Measurements from ENCODE around the gene KLHL26. TPM values are rescaled to one million over a fixed set of nuclear protein-coding genes. Genes with fewer than 3 reads are reported as not detected.

KLHL26 gene
- total and polyA plus RNA-seq, 2 of the 13 experiments (the other 11 are each of a cell fraction or from before 2014, with no cell fraction given), result 1.5 to 1.7 TPM

DNA sequence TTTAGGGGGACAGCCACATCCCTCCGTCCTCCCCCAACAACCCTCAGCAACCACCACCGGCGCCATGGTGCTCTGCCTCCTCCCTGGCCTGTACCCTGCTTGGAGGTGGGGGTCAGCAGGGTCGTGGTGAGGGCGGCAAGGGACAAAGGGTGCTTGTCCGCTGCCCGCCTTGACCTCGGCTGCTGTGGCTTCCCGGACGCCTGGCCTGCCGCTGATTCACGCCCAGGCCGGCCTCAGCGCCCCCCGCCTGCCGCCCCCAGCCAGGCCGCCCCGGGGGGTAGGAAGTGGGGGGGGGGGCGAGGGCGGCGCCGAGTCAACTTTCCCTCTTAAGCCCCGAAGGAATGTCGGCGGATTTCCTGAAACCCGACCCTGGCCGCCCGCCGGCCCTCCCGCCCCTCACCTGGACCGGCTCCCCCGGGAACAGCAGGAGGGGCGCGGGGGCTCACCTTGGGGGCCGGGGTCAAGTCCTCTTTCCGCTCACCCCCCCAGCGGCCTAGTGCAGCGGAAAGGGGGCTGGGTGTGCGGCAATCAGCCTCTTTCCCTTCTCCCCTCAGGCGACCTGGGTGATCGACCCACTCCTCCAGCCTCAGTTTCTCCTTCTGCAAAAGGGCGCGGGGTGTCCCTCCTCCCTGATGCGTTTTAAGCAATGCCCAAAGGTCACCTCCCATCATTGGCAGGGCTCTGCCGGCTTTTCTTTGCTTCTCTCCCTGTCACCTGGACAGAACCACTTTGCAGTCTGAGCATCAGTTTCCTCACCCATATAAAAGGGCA, 26.1 kb upstream of the KLHL26 start (continued):
- TF ChIP-seq, protein P1, sequence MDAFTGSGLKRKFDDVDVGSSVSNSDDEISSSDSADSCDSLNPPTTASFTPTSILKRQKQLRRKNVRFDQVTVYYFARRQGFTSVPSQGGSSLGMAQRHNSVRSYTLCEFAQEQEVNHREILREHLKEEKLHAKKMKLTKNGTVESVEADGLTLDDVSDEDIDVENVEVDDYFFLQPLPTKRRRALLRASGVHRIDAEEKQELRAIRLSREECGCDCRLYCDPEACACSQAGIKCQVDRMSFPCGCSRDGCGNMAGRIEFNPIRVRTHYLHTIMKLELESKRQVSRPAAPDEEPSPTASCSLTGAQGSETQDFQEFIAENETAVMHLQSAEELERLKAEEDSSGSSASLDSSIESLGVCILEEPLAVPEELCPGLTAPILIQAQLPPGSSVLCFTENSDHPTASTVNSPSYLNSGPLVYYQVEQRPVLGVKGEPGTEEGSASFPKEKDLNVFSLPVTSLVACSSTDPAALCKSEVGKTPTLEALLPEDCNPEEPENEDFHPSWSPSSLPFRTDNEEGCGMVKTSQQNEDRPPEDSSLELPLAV (CRISPR knock-in tag; conservative IDR thresholded peaks at IDR 0.05; ENCODE audit: low read depth), result no peak
- TF ChIP-seq, protein P2, sequence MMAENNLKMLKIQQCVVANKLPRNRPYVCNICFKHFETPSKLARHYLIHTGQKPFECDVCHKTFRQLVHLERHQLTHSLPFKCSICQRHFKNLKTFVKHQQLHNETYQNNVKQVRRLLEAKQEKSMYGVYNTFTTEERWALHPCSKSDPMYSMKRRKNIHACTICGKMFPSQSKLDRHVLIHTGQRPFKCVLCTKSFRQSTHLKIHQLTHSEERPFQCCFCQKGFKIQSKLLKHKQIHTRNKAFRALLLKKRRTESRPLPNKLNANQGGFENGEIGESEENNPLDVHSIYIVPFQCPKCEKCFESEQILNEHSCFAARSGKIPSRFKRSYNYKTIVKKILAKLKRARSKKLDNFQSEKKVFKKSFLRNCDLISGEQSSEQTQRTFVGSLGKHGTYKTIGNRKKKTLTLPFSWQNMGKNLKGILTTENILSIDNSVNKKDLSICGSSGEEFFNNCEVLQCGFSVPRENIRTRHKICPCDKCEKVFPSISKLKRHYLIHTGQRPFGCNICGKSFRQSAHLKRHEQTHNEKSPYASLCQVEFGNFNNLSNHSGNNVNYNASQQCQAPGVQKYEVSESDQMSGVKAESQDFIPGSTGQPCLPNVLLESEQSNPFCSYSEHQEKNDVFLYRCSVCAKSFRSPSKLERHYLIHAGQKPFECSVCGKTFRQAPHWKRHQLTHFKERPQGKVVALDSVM (CRISPR knock-in tag; IDR thresholded peaks at IDR 0.05), result peak; percentile 59; the same call in 1 of the 2 replicates
- TF ChIP-seq, protein P3, sequence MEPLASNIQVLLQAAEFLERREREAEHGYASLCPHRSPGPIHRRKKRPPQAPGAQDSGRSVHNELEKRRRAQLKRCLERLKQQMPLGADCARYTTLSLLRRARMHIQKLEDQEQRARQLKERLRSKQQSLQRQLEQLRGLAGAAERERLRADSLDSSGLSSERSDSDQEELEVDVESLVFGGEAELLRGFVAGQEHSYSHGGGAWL (CRISPR knock-in tag; IDR thresholded peaks at IDR 0.05), result no peak
- TF ChIP-seq FOXA3 (CRISPR knock-in tag; IDR thresholded peaks at IDR 0.05) (peak; percentile 59), SALL1 (CRISPR knock-in tag; IDR thresholded peaks at IDR 0.05) (peak; percentile 55), ZFX (CRISPR knock-in tag; IDR thresholded peaks at IDR 0.05; ENCODE audit: low read depth) (peak; percentile 67), EHMT2 (IDR thresholded peaks at IDR 0.05; ENCODE audit: borderline replicate concordance, low read depth, low read length) (no peak), RBFOX2 (IDR thresholded peaks at IDR 0.05; ENCODE audit: low read depth, low read length) (peak; percentile 73), ZNF337 (CRISPR knock-in tag; IDR thresholded peaks at IDR 0.05; ENCODE audit: borderline replicate concordance, low read depth) (no peak), ATRX (CRISPR knock-in tag; IDR thresholded peaks at IDR 0.05; ENCODE audit: borderline replicate concordance) (no peak), KLF11 (CRISPR knock-in tag; IDR thresholded peaks at IDR 0.05) (0 out of 2 replicates have a peak, but pooled peaks have one; percentile 8), REL (CRISPR knock-in tag; conservative IDR thresholded peaks at IDR 0.05) (no peak), CEBPG (CRISPR knock-in tag; IDR thresholded peaks at IDR 0.05) (no peak), POLR2AphosphoS2 (IDR thresholded peaks at IDR 0.05; ENCODE audit: low read depth, low read length) (no peak)
- TF ChIP-seq, protein P4, sequence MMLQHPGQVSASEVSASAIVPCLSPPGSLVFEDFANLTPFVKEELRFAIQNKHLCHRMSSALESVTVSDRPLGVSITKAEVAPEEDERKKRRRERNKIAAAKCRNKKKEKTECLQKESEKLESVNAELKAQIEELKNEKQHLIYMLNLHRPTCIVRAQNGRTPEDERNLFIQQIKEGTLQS (CRISPR knock-in tag; IDR thresholded peaks at IDR 0.05), result no peak
- TF ChIP-seq, protein P5, sequence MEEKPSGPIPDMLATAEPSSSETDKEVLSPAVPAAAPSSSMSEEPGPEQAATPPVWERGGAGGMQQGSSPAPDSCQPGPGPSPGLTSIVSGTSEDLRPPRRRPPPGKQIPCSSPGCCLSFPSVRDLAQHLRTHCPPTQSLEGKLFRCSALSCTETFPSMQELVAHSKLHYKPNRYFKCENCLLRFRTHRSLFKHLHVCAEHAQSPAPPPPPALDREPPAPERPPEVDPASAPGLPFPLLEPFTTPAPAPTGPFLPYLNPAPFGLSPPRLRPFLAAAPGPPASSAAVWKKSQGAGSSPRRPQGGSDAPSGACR (CRISPR knock-in tag; IDR thresholded peaks at IDR 0.05), result peak; percentile 31; the same call in 1 of the 2 replicates
- TF ChIP-seq, protein P6, sequence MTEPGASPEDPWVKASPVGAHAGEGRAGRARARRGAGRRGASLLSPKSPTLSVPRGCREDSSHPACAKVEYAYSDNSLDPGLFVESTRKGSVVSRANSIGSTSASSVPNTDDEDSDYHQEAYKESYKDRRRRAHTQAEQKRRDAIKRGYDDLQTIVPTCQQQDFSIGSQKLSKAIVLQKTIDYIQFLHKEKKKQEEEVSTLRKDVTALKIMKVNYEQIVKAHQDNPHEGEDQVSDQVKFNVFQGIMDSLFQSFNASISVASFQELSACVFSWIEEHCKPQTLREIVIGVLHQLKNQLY (CRISPR knock-in tag; IDR thresholded peaks at IDR 0.05), result no peak
- TF ChIP-seq, protein P7, sequence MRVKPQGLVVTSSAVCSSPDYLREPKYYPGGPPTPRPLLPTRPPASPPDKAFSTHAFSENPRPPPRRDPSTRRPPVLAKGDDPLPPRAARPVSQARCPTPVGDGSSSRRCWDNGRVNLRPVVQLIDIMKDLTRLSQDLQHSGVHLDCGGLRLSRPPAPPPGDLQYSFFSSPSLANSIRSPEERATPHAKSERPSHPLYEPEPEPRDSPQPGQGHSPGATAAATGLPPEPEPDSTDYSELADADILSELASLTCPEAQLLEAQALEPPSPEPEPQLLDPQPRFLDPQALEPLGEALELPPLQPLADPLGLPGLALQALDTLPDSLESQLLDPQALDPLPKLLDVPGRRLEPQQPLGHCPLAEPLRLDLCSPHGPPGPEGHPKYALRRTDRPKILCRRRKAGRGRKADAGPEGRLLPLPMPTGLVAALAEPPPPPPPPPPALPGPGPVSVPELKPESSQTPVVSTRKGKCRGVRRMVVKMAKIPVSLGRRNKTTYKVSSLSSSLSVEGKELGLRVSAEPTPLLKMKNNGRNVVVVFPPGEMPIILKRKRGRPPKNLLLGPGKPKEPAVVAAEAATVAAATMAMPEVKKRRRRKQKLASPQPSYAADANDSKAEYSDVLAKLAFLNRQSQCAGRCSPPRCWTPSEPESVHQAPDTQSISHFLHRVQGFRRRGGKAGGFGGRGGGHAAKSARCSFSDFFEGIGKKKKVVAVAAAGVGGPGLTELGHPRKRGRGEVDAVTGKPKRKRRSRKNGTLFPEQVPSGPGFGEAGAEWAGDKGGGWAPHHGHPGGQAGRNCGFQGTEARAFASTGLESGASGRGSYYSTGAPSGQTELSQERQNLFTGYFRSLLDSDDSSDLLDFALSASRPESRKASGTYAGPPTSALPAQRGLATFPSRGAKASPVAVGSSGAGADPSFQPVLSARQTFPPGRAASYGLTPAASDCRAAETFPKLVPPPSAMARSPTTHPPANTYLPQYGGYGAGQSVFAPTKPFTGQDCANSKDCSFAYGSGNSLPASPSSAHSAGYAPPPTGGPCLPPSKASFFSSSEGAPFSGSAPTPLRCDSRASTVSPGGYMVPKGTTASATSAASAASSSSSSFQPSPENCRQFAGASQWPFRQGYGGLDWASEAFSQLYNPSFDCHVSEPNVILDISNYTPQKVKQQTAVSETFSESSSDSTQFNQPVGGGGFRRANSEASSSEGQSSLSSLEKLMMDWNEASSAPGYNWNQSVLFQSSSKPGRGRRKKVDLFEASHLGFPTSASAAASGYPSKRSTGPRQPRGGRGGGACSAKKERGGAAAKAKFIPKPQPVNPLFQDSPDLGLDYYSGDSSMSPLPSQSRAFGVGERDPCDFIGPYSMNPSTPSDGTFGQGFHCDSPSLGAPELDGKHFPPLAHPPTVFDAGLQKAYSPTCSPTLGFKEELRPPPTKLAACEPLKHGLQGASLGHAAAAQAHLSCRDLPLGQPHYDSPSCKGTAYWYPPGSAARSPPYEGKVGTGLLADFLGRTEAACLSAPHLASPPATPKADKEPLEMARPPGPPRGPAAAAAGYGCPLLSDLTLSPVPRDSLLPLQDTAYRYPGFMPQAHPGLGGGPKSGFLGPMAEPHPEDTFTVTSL (CRISPR knock-in tag; IDR thresholded peaks at IDR 0.05; ENCODE audit: borderline replicate concordance), result no peak
